G401 (cell line): ENCODE results near the gene BRINP3. TPM values are rescaled to one million over a fixed set of nuclear protein-coding genes. Genes with fewer than 3 reads are reported as not detected.

ENCODE experiments used
- DNase-seq: peaks from one replicate; pipeline ENCODE4 v3.0.0-alpha.2; 2015; ENCODE audit warnings: low spot score
- in situ Hi-C: cut with HindIII; loops from 2 replicates; pipeline ENCODE4 v1.10.0; 2016; ENCODE audit warnings: low sequenced_read_pairs, mixed read lengths
- total RNA-seq: library from RNA; depleted of rRNA; stranded (reverse); fragments of >200 nt; shearing (Covaris generic); gene quantifications from 2 replicates; pipeline ENCODE4 v1.2.3, GENCODE V29; 2014

Gene BRINP3
- total RNA-seq, 1 experiment from 2014 or later = not detected

DNA sequence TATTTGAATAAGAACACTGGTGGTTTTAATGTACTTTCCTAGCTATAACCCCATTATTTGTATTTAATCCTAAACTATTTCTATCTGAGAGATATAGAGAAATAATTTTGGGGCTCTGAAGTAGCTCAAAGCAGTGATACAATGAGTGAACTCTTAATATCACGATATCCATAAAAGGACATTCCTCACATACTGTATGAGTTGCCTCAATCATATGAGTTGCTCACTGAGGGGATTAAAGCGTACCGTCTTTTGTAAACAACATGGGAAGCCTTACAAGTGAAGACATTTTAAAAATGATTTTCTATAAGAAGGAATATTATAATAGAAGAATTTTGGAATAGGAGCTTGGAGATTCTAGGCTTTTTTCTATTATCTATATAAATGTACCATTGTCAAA, 21.5 kb downstream of the BRINP3 start:
- no peak for DNase-seq
- in situ Hi-C loops = no loop called here

DNA sequence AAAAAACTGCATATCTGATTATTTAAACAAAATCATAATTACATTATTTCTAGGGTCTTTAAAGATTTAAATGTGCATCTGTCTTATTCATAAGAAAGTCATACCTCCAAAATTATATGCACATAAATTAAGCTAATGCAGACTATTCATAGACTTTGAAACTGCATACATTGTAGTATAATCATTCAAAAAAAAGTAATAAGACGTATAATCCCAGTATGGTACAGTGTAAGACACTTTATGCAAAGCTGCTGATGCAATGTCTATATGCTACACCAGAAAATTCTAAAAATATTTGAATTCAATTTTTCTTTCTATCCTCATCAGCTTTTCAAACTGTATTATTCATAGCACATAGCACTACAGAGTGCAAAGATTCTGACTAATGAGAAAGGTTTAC, 22.0 kb downstream of the BRINP3 start:
- DNase-seq = no peak
- in situ Hi-C loops = no loop called here

DNA sequence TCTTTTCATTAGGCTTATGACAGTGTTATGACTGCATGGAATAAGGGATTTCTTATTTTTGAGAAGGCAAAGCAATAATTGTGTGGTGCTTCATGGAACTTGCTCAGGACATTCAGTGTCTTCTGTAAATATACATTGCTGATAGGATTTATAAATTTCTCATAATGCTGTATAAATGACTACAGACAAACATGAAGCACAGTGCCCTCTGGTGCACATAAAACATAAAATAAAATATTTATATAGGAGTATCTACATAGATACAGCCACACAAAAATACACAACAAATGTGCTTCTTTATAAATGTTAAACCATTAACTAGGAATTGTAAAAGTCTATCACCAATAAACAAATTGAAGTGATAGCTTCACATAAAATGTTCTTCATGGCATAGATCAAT, 24.1 kb downstream of the BRINP3 start:
- DNase-seq = no peak
- in situ Hi-C loops = no loop called here

DNA sequence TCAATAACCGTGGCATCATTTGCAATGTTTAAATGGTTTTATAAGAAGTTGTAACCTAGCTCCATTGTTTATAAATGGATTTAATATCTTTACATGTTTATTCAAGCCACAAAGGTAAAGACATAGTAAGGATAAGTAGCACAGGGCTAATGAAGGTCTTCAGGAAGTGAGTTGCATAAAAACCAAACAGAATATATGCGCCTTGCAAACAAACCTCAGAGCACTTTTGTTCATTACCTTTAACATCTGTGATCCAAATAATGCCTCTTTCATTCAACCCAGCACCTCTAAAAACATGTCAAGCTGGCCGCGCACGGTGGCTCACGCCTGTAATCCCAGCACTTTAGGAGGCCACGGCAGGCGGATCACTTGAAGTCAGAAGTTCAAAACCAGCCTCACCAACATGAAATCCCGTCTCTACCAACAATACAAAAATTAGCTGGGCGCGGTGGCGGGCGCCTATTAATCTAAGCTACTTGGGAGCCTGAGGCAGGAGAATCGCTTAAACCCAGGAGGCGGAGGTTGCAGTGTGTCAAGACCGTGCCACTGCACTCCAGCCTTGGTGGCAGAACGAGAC, 25.3 kb downstream of the BRINP3 start:
- in situ Hi-C loops = no loop called here
- no peak for DNase-seq

DNA sequence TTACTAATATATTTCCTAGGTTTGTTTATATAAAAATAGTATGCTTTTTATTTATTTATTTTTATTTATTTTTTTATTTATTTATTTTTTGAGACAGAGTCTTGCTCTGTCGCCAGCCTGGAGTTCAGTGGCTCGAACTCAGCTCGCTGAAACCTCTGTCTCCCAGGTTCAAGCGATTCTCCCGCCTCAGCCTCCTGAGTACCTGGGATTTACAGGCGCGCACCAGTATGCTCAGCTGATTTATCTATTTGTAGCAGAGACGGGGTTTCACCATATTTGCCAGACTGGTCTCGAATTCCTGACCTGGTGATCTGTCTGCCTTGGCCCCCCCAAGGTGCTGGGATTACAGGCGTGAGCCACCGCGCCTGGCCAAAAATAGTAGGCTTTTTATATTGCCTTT, 33.2 kb downstream of the BRINP3 start:
- in situ Hi-C loops = no loop called here
- DNase-seq = no peak

DNA sequence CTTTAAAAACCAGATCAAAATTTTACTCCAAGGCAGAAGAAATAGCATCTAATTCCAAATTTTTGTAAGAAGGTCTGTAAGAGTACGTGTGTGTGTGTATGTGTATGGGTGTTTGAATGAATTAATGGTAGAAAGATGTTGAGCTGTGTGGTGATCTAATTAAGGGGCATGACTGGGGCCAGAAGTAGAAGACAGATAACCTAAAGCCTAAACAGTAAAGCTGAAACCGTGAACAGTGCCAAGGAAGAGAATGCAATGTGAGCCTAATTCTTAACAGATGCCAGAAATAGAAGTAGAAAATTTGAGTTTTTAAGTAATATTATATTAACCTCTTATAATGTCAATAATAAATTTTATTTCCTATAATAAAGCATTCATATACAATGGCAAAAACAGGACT, 38.2 kb downstream of the BRINP3 start:
- peak; percentile 24 for DNase-seq
- in situ Hi-C loops = no loop called here

DNA sequence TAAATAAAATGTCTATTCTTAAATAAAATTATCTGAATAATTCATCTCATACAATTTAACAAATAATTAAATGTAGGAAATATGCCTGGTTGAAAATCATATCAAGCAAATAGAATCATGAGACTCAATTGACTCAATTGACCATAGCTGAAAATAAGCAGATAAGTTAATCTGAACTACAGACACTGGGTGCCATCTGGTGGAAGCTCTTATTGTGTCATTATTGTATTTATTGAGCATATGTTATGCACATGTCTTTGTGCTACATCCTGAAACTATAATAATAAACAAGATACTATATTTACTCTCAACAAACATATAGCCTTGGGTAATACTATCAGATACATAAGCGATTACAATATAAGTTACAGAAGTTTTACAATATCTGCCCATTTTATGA, 41.0 kb downstream of the BRINP3 start:
- DNase-seq = peak; percentile 38
- in situ Hi-C loops = no loop called here

DNA sequence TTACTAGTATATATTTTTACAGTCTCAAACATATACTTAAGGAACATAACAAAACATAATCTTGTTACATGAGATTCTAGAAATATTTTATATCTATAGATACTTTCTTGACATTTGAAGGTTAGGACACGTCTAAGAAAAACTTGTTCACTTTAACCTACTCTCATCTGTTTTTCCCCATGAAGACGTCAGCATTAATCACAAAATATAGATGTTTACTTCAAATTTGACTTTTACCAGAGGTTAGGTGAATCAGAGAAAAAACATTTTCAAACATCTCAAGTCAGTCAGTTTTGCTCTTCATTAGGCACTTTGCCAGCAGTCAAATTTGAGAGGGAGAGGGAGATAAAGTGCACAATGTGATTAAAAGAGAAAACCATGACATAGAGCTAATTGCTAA, 47.7 kb downstream of the BRINP3 start:
- no peak for DNase-seq
- in situ Hi-C loops = no loop called here

DNA sequence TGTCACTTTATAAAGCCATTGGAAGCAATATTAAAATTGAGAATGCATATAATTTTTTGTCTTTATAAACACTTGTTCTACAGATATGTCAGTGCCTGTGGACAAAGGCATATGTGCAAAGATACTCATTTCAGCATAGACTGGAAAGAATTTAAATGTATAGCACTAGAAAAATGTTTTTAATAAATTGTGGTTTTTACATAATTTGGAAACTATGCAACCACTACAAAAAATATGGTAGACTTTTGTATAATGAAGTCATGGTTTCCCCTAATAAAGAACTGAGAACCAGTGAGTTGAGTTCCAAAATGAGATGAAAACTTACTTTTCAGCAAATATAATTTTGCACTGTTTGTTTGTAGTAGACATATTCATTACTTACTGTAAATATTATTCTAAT, 48.5 kb downstream of the BRINP3 start:
- DNase-seq = no peak
- in situ Hi-C loops = no loop called here

DNA sequence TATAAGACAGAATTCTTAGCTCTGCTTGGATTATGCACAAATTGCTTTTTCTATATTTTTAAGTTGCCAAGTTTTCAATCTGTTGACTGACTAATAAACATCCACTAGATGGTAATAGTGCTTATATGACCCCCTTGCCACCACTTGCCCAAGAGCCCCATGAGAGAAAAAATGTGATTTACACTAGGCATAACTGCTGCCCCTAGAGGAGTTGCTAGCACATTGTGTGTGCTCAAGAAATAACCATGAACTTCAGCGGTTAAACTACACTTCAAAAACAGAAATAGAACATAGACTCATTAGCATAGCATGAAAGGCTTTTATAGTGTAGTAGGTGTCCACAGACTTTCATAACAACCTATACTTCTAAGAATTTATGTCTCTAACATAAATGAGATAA, 61.4 kb downstream of the BRINP3 start:
- no peak for DNase-seq
- in situ Hi-C loops = no loop called here

DNA sequence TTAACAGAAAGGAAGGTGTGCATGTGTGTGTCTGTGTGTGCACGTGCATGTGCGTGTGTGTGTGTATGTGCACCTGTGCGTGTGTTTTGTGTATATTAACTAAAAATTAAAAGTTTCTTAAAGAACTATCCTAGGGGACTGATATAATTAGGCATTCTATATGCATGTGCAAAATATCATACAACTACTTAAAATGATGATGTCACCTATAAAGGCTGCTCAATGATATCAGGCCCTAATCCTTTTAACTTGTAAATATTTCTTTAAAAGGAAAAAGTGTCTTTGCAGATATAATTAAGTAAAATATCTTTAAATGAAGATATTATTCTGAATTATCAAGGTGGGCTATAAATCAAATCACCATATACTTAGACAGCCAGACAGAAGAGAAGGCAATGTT, 64.5 kb downstream of the BRINP3 start:
- in situ Hi-C loops = no loop called here
- DNase-seq = no peak

DNA sequence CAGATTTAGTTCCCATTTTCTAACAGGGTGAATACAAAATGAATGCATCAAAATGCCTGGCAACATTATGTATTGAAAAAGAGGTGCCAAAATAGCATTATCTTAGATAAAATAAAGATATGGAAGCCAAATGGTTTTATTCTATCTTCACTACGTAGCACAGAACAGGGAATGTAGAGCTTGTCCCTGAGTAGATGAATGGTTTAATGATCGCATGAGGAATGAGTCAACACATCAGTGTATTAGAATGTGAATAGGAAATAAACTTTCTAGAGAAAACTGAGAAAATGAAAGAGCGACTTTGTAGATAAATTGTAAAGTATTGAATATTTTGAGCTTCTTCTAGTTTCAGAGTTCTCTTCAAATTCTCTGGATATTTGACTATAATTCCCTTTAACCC, 74.3 kb downstream of the BRINP3 start:
- DNase-seq = no peak
- in situ Hi-C loops = no loop called here

DNA sequence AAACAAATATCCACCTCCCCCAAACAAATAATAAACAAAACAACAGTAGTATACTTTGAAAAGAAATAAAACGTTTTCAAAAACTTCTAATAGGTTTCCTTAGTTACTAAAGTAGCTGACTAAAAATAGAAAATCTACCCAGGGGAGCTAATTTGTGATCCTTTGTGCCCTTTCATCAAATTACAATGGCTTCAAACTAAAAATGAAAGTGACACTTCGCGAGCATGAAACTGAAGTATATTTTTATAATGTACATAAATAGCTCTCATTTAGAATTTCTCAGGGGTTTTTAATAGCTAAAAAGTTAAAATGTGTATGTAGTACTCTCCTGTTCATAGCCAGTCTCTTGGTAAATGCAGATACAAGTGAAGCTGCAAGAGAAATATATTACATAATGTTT, 78.4 kb downstream of the BRINP3 start:
- in situ Hi-C loops = no loop called here
- no peak for DNase-seq

DNA sequence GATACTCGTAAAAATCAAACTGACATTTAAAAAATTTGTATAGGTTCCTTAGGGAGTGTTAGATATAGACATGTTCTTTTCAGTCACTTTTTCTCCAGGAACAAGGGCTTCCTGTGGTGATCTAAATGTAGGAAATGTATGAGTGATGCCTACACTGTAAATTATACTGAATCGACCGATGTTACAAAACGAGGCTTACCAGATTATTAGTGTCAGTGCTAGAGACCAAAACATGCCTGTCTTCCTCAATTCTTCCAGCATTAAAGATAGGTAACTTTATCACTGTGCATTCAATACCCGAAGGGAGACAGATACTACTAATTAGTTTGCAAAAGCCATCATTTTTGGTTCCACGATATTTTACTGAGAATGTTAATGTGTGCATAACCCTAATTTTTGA, 86.1 kb downstream of the BRINP3 start:
- in situ Hi-C loops = no loop called here
- DNase-seq = no peak

DNA sequence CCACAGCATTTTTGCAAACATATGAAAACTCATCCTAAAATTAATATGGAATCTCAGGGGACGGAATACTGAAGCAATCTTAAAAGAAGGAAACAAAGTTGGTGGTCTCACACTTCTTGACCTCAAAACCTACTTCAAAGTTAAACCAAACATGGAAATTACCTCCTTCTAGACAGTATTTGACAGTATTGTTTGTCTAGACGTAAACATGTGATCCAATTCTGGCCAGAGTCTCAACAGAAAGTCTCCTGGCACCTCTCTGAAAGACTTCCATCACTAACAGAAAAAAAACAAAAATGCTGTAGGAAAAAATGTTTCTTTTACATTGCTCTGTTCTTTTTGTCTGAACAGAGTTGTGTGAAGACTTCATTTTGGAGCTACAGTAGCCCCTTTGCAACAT, 99.7 kb downstream of the BRINP3 start:
- no peak for DNase-seq
- in situ Hi-C loops = no loop called here

DNA sequence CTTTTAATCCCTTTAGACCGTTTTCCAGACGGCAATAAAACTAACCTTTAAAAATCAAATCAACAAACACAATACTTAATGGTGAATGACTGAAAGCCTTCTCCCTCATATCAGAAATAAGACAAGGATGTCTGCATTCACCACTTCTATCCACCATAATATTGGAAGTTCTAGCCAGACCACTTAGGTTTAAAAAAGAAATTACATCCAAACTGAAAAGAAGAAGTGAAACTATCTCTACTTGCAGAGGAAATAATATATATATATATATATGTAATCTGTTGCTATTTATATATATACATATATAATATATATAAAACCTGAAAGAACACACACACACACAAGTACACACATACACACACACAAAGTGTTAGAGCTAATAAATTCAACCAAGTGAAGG, 100.4 kb downstream of the BRINP3 start:
- DNase-seq = no peak
- in situ Hi-C loops = no loop called here

DNA sequence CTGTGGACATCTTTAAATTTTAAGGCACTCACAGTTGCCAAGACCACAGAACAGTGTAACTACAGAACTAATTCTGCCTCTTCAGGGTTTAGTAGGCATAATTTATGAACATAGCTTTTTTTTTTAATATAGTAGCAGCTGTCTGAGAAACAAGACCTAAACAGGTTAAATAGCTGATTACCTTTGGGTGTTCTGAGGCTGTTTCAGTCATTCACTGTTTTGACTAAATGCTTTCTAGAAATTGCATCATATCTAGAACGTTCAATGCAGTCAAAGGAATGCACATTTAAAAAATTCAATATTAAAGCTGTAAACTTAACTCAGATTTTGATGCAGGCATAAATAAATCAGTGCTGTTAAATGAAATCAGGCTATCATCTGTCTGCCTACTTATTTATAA, 101.6 kb downstream of the BRINP3 start:
- in situ Hi-C loops = no loop called here
- DNase-seq = no peak

DNA sequence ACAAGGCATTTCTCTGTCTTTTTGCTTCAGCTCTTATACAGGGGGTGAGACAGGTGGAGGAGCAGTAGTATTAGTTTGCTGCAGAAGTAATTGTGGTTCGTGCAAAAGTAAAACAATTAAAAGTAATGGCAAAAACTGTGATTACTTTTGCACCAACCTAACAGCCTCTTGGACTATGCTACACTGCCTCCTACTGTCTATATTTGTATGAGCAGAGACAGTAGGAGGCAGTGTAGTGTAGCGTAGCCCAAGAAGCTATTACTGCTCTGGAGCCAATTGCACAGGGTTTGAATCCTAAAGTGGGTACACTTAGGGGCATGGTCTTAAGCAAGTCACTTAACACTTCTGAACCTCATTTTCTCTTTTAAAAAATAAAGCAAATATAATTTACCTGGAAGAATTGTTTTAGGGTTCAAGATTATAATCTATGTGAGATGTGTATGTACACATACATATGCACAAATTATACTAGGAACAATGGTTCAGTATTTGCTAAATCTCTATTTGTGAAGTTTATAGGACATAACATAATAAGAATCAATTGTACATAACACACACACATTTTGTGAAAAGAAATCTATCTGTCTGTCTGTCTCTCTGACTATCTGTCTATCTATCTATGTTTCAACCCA, 103.8 kb downstream of the BRINP3 start:
- in situ Hi-C loops = no loop called here

DNA sequence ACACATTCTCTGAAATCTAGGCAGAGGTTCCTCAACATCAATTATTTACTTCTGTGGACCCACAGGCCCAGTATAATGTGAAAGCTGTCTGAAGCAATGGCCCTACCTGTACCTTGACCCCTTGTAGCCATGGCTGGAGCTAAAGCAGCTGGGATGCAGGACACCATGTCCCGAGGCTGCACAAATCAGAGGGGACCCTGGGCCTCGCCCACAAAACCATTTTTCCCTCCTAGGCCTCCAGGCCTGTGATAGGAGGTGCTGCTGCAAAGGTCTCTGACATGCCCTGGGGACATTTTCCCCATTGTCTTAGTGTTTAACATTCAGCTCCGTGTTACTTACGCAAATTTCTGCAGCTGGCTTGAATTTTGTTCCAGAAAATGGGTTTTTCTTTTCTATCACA, 110.5 kb downstream of the BRINP3 start:
- in situ Hi-C loops = no loop called here
- no peak for DNase-seq

More for the DNA sequence above, 103.8 kb downstream of the BRINP3 start:
- no peak for DNase-seq

DNA sequence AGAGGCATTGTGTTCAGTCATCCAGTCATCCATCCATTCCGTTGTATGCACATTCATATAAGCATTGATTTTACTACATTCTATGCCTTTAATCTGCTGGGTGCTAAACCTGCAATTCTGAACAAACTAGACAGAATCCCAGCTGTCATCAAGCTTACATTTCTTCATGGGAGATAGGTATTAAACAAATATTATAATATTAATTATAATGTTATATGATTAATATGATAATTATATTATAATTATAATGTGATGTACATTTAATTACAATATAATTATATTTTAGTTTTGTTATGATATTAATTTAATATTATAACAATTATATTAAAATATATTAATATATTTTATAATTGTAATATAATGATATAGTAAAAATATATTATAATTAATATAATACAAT, 112.4 kb downstream of the BRINP3 start:
- in situ Hi-C loops = no loop called here
- no peak for DNase-seq

DNA sequence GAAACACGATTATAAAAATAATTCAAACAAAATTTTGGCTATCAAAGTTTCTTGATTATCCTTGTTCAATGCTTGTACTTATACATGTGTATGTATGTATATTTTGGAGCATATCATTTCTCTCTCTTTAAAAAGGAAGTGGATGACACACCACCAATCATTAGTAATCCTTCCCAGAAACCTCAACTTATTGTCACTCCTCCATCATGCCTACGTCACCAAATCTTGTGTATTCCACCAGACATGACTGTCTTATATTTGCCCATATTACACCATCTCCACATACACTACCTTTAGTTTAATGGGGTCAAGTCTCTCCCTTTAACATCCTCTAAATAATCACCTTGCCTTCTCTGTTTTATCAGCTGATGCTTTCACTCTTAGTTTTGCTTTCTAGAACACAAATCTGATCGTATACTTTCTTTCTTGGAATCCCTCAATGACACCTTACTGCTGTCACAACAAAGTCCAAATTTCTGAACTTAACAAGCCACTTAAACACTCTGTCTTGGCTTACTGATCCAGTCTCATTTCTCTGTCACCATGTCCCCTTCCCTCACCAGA, 124.0 kb downstream of the BRINP3 start:
- in situ Hi-C loops = no loop called here

More for the DNA sequence above, 124.0 kb downstream of the BRINP3 start:
- DNase-seq = no peak
